Measurements from ENCODE around the gene GPR153. TPM values are rescaled to one million over a fixed set of nuclear protein-coding genes. Genes with fewer than 3 reads are reported as not detected.

GPR153 gene
- total and polyA plus RNA-seq, 2 of the 8 experiments (the other 6 are each of a cell fraction or from before 2014, with no cell fraction given), result 5.7 to 8.1 TPM

DNA sequence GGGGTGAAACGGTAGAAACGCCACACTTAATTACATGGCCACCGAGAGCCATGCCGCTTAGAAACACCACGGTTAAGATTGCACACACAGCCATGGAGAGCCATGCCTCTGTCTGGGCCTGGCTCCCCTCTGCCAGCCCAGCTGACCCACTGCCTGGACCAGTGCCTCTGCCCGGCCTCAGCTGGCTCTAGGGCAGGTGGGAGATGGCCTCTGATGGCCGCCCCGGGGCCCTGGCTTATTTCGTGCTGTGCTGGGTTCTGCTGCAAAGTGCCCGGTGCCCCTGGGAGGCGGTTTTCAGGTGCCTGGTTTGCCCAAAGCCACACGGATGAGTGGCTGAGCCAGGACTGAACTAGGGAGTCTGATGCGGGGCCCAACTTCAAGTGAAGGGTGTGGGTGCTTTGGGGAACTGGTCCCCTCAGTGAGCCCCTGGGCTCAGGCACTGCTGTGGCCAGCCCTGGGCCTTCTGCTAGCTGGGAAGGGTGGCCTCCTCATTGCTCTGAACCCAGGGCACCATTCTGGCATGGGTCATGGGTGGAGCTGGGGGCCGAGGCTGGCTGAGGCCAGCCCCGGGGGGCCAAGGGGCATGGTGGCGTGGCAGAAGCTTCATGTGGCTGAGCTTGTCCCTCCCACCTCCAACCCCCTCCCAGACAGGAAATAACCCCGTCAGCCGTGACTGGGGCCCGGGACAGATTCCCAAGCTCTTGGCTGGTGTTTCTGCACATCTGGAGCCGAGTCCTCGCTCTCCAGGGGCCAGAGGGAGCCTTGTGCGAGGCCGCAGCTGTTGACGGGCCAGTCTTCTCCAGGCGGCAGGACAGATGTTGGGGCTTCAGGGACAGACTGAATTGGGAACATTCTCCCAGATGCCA, 1.9 kb upstream of the GPR153 start:
- peak overlapping the region; percentile 46 for H4K91ac ChIP-seq (replicated peaks; ENCODE audit: insufficient read length, low read length)
- peak overlapping the region; percentile 42 for H4K8ac ChIP-seq (ENCODE audit: extremely low read depth, insufficient read depth, low read length)
- H3K79me2 ChIP-seq (ENCODE audit: control insufficient read depth in 1 of 2, insufficient read depth in 2 of 2, low read length in 2 of 2), result no peaks in the 10 kb centered on the region
- POLR2A ChIA-PET (ENCODE audit: partially characterized antibody), result interaction anchor here (0.7 to 2.8 kb wide), 4 partner anchors 14 to 24 kb away, joined by 3 to 17 read pairs (median 4); no protein-coding TSS in a partner anchor
- H2BK120ac ChIP-seq (replicated peaks; ENCODE audit: low read depth, low read length), result no peak overlapping the region
- H3K18ac ChIP-seq (ENCODE audit: extremely low read depth, low read length), result no peak overlapping the region
- H2BK5ac ChIP-seq (ENCODE audit: low read depth, low read length), result peak overlapping the region; percentile 49; the same call in 1 of the 2 replicates
- H3K9ac ChIP-seq (replicated peaks in 1 of 4; ENCODE audit: extremely low read depth in 1 of 4, low read depth in 3 of 4, low read length in 3 of 4), result no peak overlapping the region
- H3K4me1 ChIP-seq (replicated peaks in 1 of 4; ENCODE audit: control insufficient read depth in 3 of 4, insufficient read depth in 4 of 4, low read length in 3 of 4), result peaks cover 0 to 13% (median 3%) of the 10 kb centered on the region in 4 experiments; a peak in 6 of 7 replicates
- TF ChIP-seq ZNF274 (IDR thresholded peaks at IDR 0.05; ENCODE audit: borderline replicate concordance, extremely low read depth, low read length) (no peak), POLR2AphosphoS5 (IDR thresholded peaks at IDR 0.05; ENCODE audit: low read depth, low read length) (0 out of 2 replicates have a peak, but pooled peaks have one; percentile 14), RFX5 (IDR thresholded peaks at IDR 0.05; ENCODE audit: borderline replicate concordance, low read depth, low read length) (no peak)
- TF ChIP-seq, protein P1, sequence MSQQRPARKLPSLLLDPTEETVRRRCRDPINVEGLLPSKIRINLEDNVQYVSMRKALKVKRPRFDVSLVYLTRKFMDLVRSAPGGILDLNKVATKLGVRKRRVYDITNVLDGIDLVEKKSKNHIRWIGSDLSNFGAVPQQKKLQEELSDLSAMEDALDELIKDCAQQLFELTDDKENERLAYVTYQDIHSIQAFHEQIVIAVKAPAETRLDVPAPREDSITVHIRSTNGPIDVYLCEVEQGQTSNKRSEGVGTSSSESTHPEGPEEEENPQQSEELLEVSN (IDR thresholded peaks at IDR 0.05), result no peak
- no peak overlapping the region for H3K14ac ChIP-seq (ENCODE audit: insufficient read length)
- H3K79me1 ChIP-seq (ENCODE audit: low read depth, low read length), result no peaks in the 10 kb centered on the region
- no peak overlapping the region for H3K23ac ChIP-seq (ENCODE audit: insufficient read length)
- 85% methylated on average over 25 of the region's 25 CpGs; no CpG with 5 or more reads in 1 of the 2 experiments for WGBS, 2 experiments (ENCODE audit: extremely low coverage in 1 of 2, insufficient coverage in 1 of 2, insufficient read length in 1 of 2, insufficient replicate concordance in 2 of 2, low coverage in 1 of 2, low lambda C conversion rate in 2 of 2, missing lambda C conversion rate in 1 of 2)
- FAIRE-seq (no peak), DNase-seq (ENCODE audit: low read depth in 1 of 2, low spot score in 2 of 2) (no peak)
- H2BK20ac ChIP-seq (ENCODE audit: low read length), result no peak overlapping the region
- H2BK15ac ChIP-seq (ENCODE audit: low read length), result no peak overlapping the region
- no peak overlapping the region for H3K56ac ChIP-seq (replicated peaks; ENCODE audit: insufficient read length, low read depth, low read length)
- H2AFZ ChIP-seq (ENCODE audit: low read length), result no peak overlapping the region
- H3K23me2 ChIP-seq (ENCODE audit: low read depth, low read length), result peaks cover 7% of the 10 kb centered on the region; the same call in 1 of the 2 replicates
- H3K9me3 ChIP-seq (ENCODE audit: insufficient read depth in 2 of 2, low read depth in 1 of 2, low read length in 1 of 2), result no peaks in the 10 kb centered on the region
- peaks cover 13 to 23% of the 10 kb centered on the region in 2 experiments for H4K20me1 ChIP-seq (replicated peaks in 1 of 2; ENCODE audit: control insufficient read depth in 1 of 2, insufficient read depth in 2 of 2, low read length in 2 of 2)
- H3K4me3 ChIP-seq (ENCODE audit: extremely low read depth in 1 of 4, insufficient read depth in 2 of 4, low read depth in 3 of 4, low read length in 4 of 4), result no peak overlapping the region
- H3K4me2 ChIP-seq (ENCODE audit: insufficient read depth in 1 of 2, low read depth in 2 of 2, low read length in 2 of 2), result no peak overlapping the region
- H3K27me3 ChIP-seq (replicated peaks in 1 of 4; ENCODE audit: control insufficient read depth in 3 of 4, extremely low read depth in 1 of 4, insufficient read depth in 3 of 4, low read length in 3 of 4), result peaks cover 0 to 20% (median 13%) of the 10 kb centered on the region in 4 experiments; a peak in 3 of 7 replicates
- no peaks in the 10 kb centered on the region for H3K36me3 ChIP-seq (ENCODE audit: control insufficient read depth in 2 of 4, insufficient read depth in 4 of 4, low read length in 3 of 4)
- CTCF ChIA-PET (ENCODE audit: partially characterized antibody), result interaction anchor here (0.6 to 7.0 kb wide), 15 partner anchors 9 to 425 kb away, joined by 3 to 51 read pairs (median 5); no protein-coding TSS in a partner anchor
- H4K5ac ChIP-seq (ENCODE audit: insufficient read length, low read depth, low read length), result no peak overlapping the region
- no peak overlapping the region for H3K27ac ChIP-seq (ENCODE audit: low read depth, low read length)
- no peak overlapping the region for H2BK12ac ChIP-seq (ENCODE audit: low read depth, low read length)
- H3K4ac ChIP-seq (replicated peaks; ENCODE audit: insufficient read length, low read depth, low read length), result no peak overlapping the region
- no peak overlapping the region for H2AK5ac ChIP-seq (ENCODE audit: low read depth, low read length)

All from H1 (cell line).